MM.1S (cell line): ENCODE measurements around the gene KCNG4.

ENCODE experiments used
- EZH2 ChIP-seq: fragments of 300-600 bp; sonication (generic); optimal IDR thresholded peaks from 2 replicates; pipeline ENCODE3; 2017; ENCODE audit warnings: low read depth, mild to moderate bottlenecking, antibody characterized with exemption, low read length, mixed read lengths
- TF ChIP-seq, protein P1 (sequence below): fragments of 300-600 bp; sonication (generic); IDR thresholded peaks from 2 replicates; pipeline ENCODE4 v1.5.1; 2016; ENCODE audit warnings: antibody characterized with exemption, low read length, mixed read lengths

DNA sequence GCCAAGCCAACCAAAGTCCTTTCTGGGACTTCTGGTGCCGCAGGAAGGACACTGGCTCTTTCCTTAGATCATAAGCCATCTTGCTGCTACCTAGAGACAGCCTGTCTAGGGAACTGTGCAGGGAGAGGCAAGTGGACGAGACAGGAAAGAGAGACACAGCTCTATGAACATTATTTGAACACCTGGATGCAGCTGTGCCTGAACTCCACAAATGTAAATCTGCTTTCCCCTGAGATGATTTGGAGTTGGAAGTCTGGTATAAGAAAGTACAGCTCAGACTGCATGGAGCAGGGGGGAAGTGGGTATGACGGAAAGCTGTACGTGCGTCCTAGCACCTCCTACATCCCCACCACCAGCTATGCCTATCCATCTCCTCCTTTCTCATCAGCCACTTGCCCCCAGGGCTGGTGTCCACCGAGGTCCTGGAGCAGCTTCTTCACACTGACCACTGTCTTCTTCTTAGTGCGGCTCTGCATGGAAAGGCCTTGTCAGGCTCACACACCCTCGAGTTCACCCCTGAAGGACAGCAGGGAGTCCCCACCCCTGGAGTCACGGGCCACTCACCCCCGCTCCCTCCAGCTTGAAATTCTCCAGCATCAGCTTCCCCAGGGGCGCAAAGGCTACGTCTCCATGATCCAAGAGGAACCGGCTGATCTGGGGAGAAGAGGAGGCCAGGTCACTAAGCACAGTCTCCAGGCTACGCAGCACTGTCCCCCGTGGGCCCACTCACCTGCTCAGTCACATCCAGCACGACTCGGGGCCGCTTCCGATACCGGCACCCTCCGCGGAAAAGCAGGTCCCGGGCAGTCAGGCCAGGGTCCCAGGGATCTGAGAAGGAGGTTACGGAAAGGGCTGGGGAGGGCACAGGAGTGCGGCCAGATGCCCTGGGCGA, 56.9 kb downstream of the KCNG4 start:
- TF ChIP-seq, protein P1, sequence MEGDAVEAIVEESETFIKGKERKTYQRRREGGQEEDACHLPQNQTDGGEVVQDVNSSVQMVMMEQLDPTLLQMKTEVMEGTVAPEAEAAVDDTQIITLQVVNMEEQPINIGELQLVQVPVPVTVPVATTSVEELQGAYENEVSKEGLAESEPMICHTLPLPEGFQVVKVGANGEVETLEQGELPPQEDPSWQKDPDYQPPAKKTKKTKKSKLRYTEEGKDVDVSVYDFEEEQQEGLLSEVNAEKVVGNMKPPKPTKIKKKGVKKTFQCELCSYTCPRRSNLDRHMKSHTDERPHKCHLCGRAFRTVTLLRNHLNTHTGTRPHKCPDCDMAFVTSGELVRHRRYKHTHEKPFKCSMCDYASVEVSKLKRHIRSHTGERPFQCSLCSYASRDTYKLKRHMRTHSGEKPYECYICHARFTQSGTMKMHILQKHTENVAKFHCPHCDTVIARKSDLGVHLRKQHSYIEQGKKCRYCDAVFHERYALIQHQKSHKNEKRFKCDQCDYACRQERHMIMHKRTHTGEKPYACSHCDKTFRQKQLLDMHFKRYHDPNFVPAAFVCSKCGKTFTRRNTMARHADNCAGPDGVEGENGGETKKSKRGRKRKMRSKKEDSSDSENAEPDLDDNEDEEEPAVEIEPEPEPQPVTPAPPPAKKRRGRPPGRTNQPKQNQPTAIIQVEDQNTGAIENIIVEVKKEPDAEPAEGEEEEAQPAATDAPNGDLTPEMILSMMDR = no peak
- no peak for TF ChIP-seq EZH2
